Dermis microvascular lymphatic vessel endothelial cell (primary cell): Measurements from ENCODE around the gene SH2D7. TPM values are rescaled to one million over a fixed set of nuclear protein-coding genes. Genes with fewer than 3 reads are reported as not detected.
"Not testable (repeated sequence)": the region's sequence is repeated elsewhere in the genome, so short reads cannot be mapped to it uniquely, and the experiment has no call there.

Experiments used
- DNase-seq, 2 donors: peaks; one replicate each; pipeline versions ENCODE4 v3.0.0 to v3.0.0-alpha.2; 2010; ENCODE audit warnings: low read depth in 2 of 2
- total RNA-seq: library from RNA; depleted of rRNA; stranded (reverse); fragments of >200 nt; gene quantifications from 2 replicates; pipeline ENCODE4 v1.2.1, GENCODE V29; 2014

SH2D7 gene
- total RNA-seq, 1 donor from 2014 or later = not detected

DNA sequence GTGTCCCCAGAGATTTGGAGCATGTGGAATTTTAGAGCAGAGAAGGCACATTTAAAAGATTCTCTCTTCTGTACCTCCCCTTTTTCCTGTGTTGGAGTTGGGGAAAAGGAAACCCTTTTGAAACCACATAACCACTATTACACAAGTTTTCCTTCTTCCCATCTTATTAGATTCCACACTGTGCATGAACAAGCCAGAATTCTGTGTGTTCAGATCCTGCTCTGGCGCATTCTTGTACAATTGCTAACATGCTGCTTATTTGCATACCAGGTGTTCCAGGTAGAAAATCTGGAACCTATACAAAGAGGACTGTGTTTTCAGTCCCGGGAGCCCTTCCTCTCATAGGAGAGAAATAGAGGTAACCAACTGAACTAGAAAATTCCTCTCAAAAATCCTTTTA is 41.4 kb downstream of the SH2D7 start:
- DNase-seq = no peak

DNA sequence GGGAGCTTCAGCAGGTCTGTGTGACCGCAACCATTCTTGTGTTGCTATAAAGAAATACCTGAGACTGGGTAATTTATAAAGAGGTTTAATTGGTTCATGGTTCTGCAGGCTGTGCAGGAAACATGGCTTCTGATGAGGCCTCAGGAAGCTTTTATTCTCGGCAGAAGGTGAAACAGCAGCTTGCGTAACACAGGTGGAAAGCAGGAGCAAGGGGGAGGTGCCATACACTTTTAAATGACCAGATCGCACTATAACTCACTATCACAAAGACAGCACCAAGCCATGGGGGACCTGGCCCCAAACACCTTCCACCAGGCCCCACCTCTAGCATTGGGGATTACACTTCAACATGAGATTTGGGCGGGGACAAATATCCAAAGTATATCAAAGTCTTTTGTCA is 47.2 kb downstream of the SH2D7 start:
- no peak for DNase-seq

DNA sequence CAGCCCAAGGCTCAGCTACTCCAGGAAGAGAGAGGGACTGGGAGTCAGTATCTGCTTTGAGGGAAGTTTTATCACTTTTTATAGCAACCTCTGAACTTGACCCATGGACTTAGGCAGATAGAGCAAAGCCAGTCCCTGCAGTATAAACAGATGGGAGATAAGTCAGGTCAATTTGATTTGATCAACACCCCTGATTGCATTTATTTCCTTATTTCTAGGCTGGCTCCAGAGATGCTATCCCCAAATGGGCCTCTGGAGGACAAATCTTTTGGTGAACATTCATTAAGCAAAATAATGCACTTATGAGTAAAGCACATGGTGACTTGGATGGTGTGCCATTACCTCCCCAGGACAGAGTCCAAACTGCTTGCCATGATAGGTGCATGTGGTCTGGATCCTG is 47.9 kb downstream of the SH2D7 start:
- no peak for DNase-seq

DNA sequence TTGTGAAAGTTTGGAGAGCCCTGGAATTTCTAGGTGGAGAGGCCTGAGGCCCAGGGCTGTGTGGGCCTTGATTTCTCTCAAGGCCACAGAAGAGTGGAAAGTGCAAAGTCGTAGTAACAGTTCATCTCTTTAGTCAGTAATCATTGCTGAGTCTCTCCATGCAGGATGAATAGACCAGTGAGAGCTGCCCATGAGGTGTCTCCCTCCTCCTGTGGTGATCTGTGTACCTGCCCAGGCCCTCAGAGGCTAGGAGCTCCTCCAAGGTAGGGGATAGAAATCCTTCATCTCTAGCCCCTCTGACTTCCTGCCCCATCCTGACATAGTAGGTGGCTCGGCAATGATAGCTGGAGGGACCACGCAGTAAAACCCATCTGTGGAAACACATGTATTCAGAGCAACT is 50.0 kb downstream of the SH2D7 start:
- DNase-seq = no peak

DNA sequence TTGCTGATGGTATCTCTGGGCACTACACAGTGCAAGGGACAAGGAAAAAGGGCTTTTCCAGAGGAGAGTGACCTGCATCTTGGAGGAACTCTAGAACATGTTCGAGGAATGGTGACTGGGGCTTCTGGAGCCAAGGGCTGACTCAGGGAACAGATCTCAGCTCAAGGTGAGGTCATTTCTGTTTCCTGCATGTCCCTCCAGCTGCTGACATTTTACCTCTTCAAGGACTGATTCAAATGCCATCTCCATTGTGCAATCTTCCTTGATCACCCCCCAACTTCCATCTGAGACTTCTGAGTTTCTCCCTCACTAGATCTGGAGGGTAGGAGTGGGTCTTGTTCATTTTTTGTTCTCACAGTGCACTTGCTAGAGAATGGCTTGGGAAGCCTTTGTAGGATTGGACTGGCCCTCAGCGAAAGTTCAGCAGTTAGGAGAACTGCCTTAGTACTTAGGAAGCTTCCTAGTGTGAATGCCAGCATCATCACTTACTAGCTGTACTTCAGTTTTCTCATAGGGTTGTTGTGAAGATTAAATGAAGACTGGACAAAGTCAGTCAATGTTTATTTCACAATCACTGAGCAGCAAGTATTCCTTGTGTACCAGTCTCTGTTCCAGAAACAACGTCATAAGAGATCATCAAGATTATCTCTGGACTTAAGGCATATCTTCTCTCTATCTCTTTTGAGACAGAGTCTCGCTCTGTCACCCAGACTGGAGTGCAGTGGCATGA is 54.2 kb downstream of the SH2D7 start:
- DNase-seq = no peak

DNA sequence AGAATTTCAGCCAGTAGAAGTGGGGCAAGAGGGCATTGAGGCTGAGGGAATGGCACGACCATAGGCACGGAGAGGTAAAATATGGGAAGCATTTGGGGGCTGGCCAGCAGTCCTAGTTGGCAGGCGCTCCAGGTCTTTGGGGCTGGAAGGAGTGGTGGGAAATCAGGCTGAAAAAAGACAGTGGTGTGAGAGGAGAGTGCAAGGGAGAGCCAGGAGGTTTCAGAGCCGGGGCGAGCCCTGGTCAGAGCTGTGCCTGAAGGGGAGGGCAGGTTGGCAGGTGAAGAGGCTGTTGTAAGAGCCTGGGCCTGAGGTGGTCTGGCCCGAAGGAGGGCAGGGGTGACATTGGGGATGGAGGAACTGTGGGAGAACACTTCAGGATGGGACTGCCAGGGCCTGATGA is 55.2 kb downstream of the SH2D7 start:
- no peak for DNase-seq

DNA sequence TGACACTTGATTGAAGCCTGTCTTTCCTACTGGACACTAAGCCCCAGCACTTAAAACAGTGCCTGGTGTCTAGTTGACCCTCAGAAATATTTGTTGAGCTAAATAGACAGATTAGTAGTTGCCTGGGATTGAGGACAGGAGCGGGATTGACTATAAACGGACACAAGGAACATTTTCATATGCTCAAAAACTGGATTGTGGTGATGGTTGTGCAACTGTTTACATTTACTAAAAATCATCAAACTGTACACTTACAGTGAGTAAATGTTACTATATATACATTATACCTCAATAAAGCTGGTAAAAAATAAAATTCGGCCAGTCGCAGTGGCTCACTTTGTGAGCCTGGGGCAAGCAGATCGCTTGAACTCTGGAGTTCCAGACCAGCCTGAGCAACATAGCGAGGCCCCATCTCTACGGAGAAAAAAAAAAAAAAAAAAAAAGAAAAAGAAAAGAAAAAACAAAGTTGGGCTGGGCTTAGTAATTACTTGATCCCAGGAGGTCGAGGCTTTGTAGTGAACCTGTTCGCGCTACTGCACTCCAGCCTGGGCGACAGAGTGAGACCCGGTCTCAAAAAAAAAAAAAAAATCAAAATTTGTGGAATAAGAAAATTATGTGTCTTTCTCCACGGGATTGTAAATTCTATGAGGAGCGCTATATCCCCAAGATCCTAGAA is 56.2 kb downstream of the SH2D7 start:
- no peak for DNase-seq

DNA sequence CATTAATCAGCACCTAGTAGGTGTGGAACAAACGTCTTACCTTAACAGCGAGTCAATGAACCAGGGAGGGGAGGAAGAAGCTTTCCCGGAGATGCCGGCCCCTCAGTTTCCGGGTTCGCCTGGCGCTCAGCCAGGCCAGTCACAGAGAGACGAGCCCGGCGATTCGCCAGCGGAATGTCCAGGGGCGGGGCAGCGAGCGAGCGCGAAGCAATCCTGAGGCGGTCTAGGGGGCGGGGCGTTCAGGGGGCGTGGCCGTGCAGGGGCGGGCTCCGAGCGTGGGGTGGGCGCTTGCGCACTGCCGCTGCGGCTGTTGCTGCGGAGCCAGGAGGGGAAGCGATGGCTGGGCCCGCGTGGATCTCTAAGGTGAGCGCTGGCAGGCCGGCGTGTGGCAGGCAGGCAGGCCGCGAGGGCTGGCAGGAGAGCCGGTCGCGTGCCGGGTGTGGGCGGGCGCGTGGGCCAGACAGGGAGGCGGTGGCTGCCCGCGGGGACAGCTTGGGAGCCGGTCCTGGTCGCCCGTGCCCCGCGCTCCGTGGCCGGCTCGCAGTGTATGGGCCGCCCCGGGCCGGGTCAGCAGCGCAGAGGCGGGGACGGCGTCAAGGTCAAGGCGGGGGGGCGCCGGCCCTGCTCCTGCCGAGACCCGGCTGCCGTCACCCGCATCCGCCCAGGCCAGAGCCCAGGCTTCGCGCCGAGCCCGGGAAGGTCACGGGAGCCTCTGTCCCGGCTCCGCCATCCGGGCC is 56.9 kb downstream of the SH2D7 start, which contains the start of gene IDH3A:
TSS of gene IDH3A (plus strand) at position 295 of the 737 bp plus-strand sequence. CDS start at position 337, 42 bp downstream.
- DNase-seq = peak; percentile 84 to 96

DNA sequence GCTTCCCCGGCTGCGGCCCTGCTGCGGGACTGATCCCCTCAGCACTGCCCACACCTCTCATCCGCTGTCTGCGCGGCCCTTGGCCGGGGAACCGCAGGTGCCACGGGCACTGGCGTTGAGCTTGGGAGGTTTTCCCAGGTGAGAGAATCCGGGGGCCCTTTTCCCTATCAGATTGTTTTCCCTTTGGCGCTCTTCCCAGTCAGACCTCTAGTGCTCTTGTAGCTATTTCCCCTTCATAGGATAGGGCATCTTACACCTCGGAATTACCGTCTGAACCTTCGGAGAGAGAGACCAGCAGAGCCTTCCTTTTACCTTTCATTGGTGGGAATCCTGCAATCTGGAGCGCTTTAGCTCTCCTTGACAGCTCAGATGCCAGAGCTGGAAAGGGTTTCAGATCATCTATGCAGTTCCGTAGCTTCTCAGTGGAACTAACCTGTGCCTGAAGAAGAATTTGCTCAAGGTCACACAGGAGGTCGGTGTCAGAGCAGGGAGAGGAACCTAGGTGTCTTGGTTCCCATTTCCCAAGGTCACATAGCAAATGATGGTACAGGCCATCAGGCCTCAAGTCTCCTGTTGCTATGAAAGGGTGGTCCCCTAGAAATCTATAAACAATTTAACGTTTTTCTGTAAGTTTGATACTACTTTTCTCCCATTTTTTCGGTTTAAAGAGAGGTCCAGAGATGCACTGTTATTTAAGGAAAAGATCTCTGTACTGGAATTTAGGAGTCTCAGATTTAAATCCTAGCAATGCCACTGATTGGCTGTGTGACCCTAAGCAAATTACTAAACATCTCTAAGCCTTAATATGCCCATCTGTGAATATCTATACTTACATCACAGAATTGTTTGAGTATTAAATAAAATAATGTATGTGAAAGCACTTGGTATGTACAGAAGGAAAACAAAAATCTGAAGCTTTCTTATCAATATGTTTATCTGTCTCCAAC is 57.7 kb downstream of the SH2D7 start:
- peak in 1 of 2 donors; percentile 4 for DNase-seq

DNA sequence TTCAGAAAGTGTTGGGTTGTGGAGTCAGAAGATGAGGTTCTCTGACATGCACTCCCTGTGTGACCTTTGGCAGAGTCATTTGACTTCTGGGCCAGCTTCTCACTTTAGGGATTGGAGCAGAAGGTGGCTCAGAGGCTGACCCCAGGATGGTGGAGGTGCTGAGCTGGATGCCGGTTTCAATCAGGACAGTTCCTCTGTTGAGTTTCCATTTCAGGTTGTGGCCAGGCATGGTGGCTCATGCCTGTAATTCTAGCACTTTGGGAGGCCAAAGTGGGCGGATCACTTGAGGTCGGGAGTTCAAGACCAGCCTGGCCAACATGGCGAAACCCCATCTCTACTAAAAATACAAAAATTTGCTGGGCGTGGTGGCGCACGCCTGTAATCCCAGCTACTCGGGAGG is 58.7 kb downstream of the SH2D7 start:
- not testable (repeated sequence) for DNase-seq

Other genes with a start within 250 kb of the SH2D7 start
- 28.2 and 41.1 TPM in 2 replicates for gene TBC1D2B, start 14.8 kb upstream of the SH2D7 start, total RNA-seq
- gene CIB2, start 38.9 kb downstream of the SH2D7 start, total RNA-seq = 2.2 and 2.9 TPM in 2 replicates
- 20.3 and 22.1 TPM in 2 replicates for gene IDH3A, start 56.8 kb downstream of the SH2D7 start, total RNA-seq
- gene ACSBG1, start 142.0 kb downstream of the SH2D7 start, total RNA-seq = not detected in 2 replicates
- gene DNAJA4, start 172.0 kb downstream of the SH2D7 start, total RNA-seq = 0.90 and 2.0 TPM in 2 replicates
- gene SKIC8, start 207.0 kb downstream of the SH2D7 start, total RNA-seq = 67.9 and 84.5 TPM in 2 replicates
- not detected in 2 replicates for gene CRABP1, start 247.8 kb downstream of the SH2D7 start, total RNA-seq